Measurements from ENCODE around the gene MACF1.
"Not testable (repeated sequence)": the region's sequence is repeated elsewhere in the genome, so short reads cannot be mapped to it uniquely, and the experiment has no call there.

Gene MACF1

GRCh38 chr1:39205781-39206464 is 1.4 kb downstream of the MACF1 start:
- peak overlapping the region; percentile 61 for H3K4me3 ChIP-seq (ENCODE audit: low read length)
- TF ChIP-seq CTCF (conservative IDR thresholded peaks at IDR 0.05; ENCODE audit: low read length), result no peak
- no peak for DNase-seq (ENCODE audit: low read depth)

- H3K4me3 ChIP-seq (ENCODE audit: low read length); DNase-seq (ENCODE audit: low read depth): not testable (repeated sequence)
Observed at GRCh38 chr1:39208360-39208759, 3.9 kb downstream of the MACF1 start.

- DNase-seq (ENCODE audit: low read depth), result no peak
- TF ChIP-seq CTCF (conservative IDR thresholded peaks at IDR 0.05; ENCODE audit: low read length), result no peak
- H3K4me3 ChIP-seq (ENCODE audit: low read length), result no peak overlapping the region
Observed at GRCh38 chr1:39210649-39211048, 6.2 kb downstream of the MACF1 start.

- no peak for TF ChIP-seq CTCF (conservative IDR thresholded peaks at IDR 0.05; ENCODE audit: low read length)
- no peak for DNase-seq (ENCODE audit: low read depth)
- H3K4me3 ChIP-seq (ENCODE audit: low read length), result no peak overlapping the region
Observed at GRCh38 chr1:39212499-39212898, 8.0 kb downstream of the MACF1 start.

GRCh38 chr1:39213511-39214002 is 9.1 kb downstream of the MACF1 start:
- DNase-seq (ENCODE audit: low read depth), result peak; percentile 42
- H3K4me3 ChIP-seq (ENCODE audit: low read length), result no peak overlapping the region
- no peak for TF ChIP-seq CTCF (conservative IDR thresholded peaks at IDR 0.05; ENCODE audit: low read length)

- no peak for TF ChIP-seq CTCF (conservative IDR thresholded peaks at IDR 0.05; ENCODE audit: low read length)
- peak; percentile 31 for DNase-seq (ENCODE audit: low read depth)
- no peak overlapping the region for H3K4me3 ChIP-seq (ENCODE audit: low read length)
Observed at GRCh38 chr1:39214021-39214713, 9.7 kb downstream of the MACF1 start.

- no peak for TF ChIP-seq CTCF (conservative IDR thresholded peaks at IDR 0.05; ENCODE audit: low read length)
- H3K4me3 ChIP-seq (ENCODE audit: low read length), result no peak overlapping the region
- no peak for DNase-seq (ENCODE audit: low read depth)
Observed at GRCh38 chr1:39214714-39214997, 10.2 kb downstream of the MACF1 start.

Data from AG10803 (cell line).